ENCODE measurements around the gene LAMP1. TPM values are rescaled to one million over a fixed set of nuclear protein-coding genes. Genes with fewer than 3 reads are reported as not detected.

LAMP1 gene
- total and polyA plus RNA-seq, 2 experiments from 2014 or later = 34.5 to 107 TPM

DNA sequence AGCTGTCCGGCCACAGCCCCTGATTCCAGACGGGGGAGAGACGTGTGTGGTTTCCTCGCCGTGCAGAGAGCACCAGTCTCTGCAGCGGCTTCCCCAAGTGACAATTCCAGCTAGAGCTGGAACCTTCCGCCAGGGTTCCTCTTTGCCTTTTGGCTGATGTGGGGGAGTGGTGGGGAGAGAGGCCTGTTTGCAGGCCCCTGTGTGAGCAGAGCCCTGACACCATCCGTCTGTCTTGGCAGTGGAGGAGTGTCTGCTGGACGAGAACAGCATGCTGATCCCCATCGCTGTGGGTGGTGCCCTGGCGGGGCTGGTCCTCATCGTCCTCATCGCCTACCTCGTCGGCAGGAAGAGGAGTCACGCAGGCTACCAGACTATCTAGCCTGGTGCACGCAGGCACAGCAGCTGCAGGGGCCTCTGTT, 25.0 kb downstream of the LAMP1 start:
- TF ChIP-seq STAT1 (IDR thresholded peaks at IDR 0.05; ENCODE audit: unreplicated experiment) = no peak
- TF ChIP-seq, protein P1, sequence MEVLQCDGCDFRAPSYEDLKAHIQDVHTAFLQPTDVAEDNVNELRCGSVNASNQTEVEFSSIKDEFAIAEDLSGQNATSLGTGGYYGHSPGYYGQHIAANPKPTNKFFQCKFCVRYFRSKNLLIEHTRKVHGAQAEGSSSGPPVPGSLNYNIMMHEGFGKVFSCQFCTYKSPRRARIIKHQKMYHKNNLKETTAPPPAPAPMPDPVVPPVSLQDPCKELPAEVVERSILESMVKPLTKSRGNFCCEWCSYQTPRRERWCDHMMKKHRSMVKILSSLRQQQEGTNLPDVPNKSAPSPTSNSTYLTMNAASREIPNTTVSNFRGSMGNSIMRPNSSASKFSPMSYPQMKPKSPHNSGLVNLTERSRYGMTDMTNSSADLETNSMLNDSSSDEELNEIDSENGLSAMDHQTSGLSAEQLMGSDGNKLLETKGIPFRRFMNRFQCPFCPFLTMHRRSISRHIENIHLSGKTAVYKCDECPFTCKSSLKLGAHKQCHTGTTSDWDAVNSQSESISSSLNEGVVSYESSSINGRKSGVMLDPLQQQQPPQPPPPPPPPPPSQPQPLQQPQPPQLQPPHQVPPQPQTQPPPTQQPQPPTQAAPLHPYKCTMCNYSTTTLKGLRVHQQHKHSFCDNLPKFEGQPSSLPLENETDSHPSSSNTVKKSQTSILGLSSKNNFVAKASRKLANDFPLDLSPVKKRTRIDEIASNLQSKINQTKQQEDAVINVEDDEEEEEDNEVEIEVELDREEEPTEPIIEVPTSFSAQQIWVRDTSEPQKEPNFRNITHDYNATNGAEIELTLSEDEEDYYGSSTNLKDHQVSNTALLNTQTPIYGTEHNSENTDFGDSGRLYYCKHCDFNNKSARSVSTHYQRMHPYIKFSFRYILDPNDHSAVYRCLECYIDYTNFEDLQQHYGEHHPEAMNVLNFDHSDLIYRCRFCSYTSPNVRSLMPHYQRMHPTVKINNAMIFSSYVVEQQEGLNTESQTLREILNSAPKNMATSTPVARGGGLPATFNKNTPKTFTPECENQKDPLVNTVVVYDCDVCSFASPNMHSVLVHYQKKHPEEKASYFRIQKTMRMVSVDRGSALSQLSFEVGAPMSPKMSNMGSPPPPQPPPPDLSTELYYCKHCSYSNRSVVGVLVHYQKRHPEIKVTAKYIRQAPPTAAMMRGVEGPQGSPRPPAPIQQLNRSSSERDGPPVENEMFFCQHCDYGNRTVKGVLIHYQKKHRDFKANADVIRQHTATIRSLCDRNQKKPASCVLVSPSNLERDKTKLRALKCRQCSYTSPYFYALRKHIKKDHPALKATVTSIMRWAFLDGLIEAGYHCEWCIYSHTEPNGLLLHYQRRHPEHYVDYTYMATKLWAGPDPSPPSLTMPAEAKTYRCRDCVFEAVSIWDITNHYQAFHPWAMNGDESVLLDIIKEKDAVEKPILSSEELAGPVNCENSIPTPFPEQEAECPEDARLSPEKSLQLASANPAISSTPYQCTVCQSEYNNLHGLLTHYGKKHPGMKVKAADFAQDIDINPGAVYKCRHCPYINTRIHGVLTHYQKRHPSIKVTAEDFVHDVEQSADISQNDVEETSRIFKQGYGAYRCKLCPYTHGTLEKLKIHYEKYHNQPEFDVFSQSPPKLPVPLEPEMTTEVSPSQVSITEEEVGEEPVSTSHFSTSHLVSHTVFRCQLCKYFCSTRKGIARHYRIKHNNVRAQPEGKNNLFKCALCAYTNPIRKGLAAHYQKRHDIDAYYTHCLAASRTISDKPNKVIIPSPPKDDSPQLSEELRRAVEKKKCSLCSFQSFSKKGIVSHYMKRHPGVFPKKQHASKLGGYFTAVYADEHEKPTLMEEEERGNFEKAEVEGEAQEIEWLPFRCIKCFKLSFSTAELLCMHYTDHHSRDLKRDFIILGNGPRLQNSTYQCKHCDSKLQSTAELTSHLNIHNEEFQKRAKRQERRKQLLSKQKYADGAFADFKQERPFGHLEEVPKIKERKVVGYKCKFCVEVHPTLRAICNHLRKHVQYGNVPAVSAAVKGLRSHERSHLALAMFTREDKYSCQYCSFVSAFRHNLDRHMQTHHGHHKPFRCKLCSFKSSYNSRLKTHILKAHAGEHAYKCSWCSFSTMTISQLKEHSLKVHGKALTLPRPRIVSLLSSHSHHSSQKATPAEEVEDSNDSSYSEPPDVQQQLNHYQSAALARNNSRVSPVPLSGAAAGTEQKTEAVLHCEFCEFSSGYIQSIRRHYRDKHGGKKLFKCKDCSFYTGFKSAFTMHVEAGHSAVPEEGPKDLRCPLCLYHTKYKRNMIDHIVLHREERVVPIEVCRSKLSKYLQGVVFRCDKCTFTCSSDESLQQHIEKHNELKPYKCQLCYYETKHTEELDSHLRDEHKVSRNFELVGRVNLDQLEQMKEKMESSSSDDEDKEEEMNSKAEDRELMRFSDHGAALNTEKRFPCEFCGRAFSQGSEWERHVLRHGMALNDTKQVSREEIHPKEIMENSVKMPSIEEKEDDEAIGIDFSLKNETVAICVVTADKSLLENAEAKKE (CRISPR knock-in tag; IDR thresholded peaks at IDR 0.05) = no peak
- TF ChIP-seq, protein P2, sequence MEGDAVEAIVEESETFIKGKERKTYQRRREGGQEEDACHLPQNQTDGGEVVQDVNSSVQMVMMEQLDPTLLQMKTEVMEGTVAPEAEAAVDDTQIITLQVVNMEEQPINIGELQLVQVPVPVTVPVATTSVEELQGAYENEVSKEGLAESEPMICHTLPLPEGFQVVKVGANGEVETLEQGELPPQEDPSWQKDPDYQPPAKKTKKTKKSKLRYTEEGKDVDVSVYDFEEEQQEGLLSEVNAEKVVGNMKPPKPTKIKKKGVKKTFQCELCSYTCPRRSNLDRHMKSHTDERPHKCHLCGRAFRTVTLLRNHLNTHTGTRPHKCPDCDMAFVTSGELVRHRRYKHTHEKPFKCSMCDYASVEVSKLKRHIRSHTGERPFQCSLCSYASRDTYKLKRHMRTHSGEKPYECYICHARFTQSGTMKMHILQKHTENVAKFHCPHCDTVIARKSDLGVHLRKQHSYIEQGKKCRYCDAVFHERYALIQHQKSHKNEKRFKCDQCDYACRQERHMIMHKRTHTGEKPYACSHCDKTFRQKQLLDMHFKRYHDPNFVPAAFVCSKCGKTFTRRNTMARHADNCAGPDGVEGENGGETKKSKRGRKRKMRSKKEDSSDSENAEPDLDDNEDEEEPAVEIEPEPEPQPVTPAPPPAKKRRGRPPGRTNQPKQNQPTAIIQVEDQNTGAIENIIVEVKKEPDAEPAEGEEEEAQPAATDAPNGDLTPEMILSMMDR (conservative IDR thresholded peaks at IDR 0.05; ENCODE audit: low read depth in 2 of 2) = no peak
- TF ChIP-seq CREB1 (CRISPR knock-in tag; IDR thresholded peaks at IDR 0.05; ENCODE audit: low read depth) = no peak
- TF ChIP-seq, protein P3, sequence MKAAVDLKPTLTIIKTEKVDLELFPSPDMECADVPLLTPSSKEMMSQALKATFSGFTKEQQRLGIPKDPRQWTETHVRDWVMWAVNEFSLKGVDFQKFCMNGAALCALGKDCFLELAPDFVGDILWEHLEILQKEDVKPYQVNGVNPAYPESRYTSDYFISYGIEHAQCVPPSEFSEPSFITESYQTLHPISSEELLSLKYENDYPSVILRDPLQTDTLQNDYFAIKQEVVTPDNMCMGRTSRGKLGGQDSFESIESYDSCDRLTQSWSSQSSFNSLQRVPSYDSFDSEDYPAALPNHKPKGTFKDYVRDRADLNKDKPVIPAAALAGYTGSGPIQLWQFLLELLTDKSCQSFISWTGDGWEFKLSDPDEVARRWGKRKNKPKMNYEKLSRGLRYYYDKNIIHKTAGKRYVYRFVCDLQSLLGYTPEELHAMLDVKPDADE (IDR thresholded peaks at IDR 0.05) = no peak
- no peak for TF ChIP-seq NANOG (IDR thresholded peaks at IDR 0.05; ENCODE audit: borderline replicate concordance)
- TF ChIP-seq, protein P4, sequence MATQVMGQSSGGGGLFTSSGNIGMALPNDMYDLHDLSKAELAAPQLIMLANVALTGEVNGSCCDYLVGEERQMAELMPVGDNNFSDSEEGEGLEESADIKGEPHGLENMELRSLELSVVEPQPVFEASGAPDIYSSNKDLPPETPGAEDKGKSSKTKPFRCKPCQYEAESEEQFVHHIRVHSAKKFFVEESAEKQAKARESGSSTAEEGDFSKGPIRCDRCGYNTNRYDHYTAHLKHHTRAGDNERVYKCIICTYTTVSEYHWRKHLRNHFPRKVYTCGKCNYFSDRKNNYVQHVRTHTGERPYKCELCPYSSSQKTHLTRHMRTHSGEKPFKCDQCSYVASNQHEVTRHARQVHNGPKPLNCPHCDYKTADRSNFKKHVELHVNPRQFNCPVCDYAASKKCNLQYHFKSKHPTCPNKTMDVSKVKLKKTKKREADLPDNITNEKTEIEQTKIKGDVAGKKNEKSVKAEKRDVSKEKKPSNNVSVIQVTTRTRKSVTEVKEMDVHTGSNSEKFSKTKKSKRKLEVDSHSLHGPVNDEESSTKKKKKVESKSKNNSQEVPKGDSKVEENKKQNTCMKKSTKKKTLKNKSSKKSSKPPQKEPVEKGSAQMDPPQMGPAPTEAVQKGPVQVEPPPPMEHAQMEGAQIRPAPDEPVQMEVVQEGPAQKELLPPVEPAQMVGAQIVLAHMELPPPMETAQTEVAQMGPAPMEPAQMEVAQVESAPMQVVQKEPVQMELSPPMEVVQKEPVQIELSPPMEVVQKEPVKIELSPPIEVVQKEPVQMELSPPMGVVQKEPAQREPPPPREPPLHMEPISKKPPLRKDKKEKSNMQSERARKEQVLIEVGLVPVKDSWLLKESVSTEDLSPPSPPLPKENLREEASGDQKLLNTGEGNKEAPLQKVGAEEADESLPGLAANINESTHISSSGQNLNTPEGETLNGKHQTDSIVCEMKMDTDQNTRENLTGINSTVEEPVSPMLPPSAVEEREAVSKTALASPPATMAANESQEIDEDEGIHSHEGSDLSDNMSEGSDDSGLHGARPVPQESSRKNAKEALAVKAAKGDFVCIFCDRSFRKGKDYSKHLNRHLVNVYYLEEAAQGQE (IDR thresholded peaks at IDR 0.05; ENCODE audit: unreplicated experiment) = no peak
- no peak for TF ChIP-seq EZH2 (IDR thresholded peaks at IDR 0.05; ENCODE audit: low read depth, unreplicated experiment)
- Mint-ChIP-seq H3K27me3 (ENCODE audit: insufficient read depth, low read depth, poor library complexity) (peaks cover 13% of the 10 kb centered on the region), H3K4me3 (no peak overlapping the region), H3K4me1 (no peaks in the 10 kb centered on the region), H3K9me3 (no peaks in the 10 kb centered on the region), H3K36me3 (ENCODE audit: low read depth) (peaks cover 62% of the 10 kb centered on the region), H3K27ac (no peak overlapping the region)
- Histone ChIP-seq H2AFZ (no peak overlapping the region), H3K4me1 (ENCODE audit: insufficient read depth) (no peaks in the 10 kb centered on the region), H3K4me2 (no peak overlapping the region), H3K79me2 (replicated peaks; ENCODE audit: insufficient read depth) (no peaks in the 10 kb centered on the region; the same call in 1 of the 2 replicates), H3K4me3 (no peak overlapping the region), H3K27ac (ENCODE audit: low read depth) (0 out of 2 replicates have a peak overlapping the region, but pooled peaks have one; percentile 30), H3K36me3 (ENCODE audit: insufficient read depth) (peaks cover 21% of the 10 kb centered on the region), H3F3A (replicated peaks; ENCODE audit: low read depth) (peaks cover 44% of the 10 kb centered on the region), H3K9me2 (ENCODE audit: insufficient read depth) (no peaks in the 10 kb centered on the region), H4K20me1 (replicated peaks; ENCODE audit: insufficient read depth) (peaks cover 9% of the 10 kb centered on the region; the same call in 1 of the 2 replicates), H3K27me3 (ENCODE audit: insufficient read depth) (no peaks in the 10 kb centered on the region)
- ATAC-seq (no peak; the same call in 2 of the 3 replicates), DNase-seq (ENCODE audit: low spot score) (no peak)

Data from GM23338 (cell line).